ENCODE results near the gene WWOX.

- no peak for TF ChIP-seq ZNF565 (CRISPR knock-in tag; conservative IDR thresholded peaks at IDR 0.05; ENCODE audit: low read depth)
- no peak for TF ChIP-seq ZNF8 (CRISPR knock-in tag; IDR thresholded peaks at IDR 0.05)
- no peak for TF ChIP-seq RARB (CRISPR knock-in tag; IDR thresholded peaks at IDR 0.05)
- TF ChIP-seq POU6F1 (CRISPR knock-in tag; IDR thresholded peaks at IDR 0.05; ENCODE audit: borderline replicate concordance, low read depth) = no peak
Observed at GRCh38 chr16:79019431-79019830, 920.0 kb downstream of the WWOX start.

Data from SK-N-SH treated with all-trans-retinoic acid at 6 μM for 48 hours (cell line).